ENCODE measurements around the gene NLRP11.

Gene NLRP11

DNA sequence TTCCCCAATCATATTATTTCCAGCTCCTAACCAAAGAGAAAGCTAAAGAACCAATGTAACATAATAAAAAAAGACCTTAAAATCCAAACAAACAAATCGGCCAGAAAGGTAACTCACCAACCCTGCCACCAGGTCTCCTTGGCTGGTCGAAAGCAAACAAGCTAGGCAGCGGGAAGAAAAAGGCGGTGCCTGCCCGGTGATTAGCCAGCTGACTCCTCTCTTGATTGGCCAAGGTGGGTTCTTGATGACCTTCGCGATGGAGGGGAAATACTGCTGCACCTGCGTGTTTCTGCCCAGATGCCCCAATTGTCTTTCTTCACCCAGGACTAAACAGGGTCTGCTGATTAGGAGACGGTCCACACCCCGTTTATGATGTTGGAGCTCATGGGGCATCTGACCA lies at the start of gene NLRP11:
Gene NLRP11 (minus strand): TSS at position 154 of the 400 bp plus-strand sequence. CDS start 13,825 bp downstream, outside the sequence.
- DNase-seq (ENCODE audit: low read depth): no peak

- no peak for DNase-seq (ENCODE audit: low read depth)
Measured at GRCh38 chr19:55877211-55877610, 45.4 kb upstream of the NLRP11 start.

GRCh38 chr19:55870736-55871135 lies 38.9 kb upstream of the NLRP11 start:
- DNase-seq (ENCODE audit: low read depth): no peak

DNA sequence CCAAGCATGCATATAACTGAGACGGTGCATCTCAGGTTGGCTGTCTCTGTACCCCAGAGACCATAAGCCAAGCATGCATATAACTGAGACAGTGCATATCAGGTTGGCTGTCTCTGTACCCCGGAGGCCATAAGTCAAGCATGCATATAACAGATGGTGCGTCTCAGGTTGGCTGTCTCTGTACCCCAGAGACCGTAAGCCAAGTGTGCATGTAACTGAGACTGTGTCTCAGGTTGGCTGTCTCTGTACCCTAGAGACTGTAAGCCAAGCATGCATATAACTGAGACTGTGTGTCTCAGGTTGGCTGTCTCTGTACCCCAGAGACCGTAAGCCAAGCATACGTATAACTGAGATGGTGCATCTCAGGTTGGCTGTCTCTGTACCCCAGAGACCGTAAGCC lies 35.3 kb upstream of the NLRP11 start:
- no peak for DNase-seq (ENCODE audit: low read depth)

GRCh38 chr19:55866521-55866920 lies 34.7 kb upstream of the NLRP11 start:
- DNase-seq (ENCODE audit: low read depth): no peak

DNA sequence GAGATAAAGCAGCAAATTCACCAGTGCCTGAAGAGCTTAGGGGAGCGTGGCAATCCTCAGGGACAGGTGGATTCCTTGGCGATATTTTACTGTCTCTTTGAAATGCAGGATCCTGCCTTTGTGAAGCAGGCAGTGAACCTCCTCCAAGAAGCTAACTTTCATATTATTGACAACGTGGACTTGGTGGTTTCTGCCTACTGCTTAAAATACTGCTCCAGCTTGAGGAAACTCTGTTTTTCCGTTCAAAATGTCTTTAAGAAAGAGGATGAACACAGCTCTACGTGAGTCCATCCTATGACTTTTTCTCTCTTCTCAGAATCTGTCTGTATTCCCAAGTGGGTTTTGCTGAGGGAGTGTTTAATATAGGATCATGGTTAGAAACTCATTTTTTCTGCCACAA lies 27.2 kb upstream of the NLRP11 start:
- DNase-seq (ENCODE audit: low read depth): no peak

GRCh38 chr19:55858401-55858800 lies 26.6 kb upstream of the NLRP11 start:
- DNase-seq (ENCODE audit: low read depth): no peak

DNA sequence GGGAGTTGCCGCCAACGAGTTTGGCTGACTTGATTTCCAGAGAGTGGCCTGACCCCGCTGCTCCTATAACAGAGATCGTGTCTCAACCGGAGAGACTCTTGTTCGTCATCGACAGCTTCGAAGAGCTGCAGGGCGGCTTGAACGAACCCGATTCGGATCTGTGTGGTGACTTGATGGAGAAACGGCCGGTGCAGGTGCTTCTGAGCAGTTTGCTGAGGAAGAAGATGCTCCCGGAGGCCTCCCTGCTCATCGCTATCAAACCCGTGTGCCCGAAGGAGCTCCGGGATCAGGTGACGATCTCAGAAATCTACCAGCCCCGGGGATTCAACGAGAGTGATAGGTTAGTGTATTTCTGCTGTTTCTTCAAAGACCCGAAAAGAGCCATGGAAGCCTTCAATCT lies 26.2 kb upstream of the NLRP11 start:
- DNase-seq (ENCODE audit: low read depth): no peak

DNA sequence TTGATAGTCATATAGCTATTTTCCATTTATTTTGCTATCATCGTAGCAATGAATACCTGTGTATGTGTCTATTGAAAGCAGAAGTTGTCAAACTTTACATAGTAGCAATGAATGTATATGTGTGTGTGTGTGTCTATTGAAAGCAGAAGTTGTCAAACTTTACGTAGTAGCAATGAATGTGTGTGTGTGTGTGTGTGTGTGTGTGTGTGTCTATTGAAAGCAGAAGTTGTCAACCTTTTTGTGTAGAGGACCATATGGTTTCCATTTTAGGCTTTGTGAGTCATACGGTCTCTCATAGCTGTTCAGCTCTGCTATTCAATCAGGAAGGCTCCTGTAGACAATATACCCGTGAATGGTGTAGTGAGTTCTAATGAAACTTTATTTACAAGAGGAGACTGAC lies 25.4 kb upstream of the NLRP11 start:
- no peak for DNase-seq (ENCODE audit: low read depth)

DNA sequence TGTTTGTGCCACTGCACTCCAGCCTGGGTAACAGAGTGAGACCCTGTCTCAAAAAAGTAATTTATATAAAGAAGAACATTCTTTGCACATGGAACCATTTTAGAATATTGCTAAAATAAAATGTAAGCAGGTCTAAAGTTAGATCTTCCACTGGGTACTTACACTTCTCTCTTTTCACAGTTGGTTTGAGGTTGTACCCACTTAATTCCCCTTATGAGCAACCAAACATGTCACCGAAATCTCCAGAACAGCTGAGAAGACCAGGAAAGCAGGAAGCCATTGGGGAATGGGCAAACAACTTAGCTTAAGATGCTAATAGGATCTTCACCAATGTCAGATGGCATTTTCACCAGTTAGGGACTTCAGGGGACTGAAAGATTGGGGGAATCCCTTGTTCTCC lies 23.4 kb upstream of the NLRP11 start:
- DNase-seq (ENCODE audit: low read depth): no peak

DNA sequence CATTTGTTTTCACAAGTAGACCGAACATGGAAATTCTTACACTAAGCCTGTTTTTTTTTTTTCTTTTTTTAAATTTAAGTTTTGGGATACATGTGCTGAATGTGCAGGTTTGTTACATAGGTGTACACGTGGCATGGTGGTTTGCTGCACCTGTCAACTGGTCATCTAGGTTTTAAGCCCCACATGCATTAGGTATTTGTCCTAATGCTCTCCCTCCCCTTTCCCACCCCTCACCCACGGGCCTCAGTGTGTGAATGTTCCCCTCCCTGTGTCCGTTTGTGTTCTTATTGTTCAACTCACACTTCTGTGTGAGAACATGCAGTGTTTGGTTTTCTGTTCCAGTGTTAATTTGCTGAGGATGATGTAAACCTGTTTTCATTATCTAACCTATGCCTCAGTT lies 7.1 kb upstream of the NLRP11 start:
- no peak for DNase-seq (ENCODE audit: low read depth)

DNA sequence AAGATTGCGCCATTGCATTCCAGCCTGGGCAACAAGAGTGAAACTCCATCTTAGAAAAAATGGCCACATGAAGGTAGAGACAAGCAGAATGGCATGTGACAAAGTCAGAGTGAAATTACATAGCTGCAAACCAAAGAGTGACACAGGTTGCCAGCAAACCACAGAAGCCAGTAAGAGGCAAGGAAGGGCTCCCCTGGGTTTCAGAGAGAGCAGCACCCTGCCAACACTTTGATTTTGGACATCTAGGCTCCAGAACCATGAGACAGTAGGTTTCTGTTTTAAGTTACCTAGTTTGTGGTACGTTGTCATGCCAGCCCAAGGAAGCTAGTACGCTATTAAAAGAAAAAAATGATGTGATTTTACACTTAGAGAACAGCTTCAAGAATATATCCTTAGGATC lies 6.5 kb upstream of the NLRP11 start:
- no peak for DNase-seq (ENCODE audit: low read depth)

- DNase-seq (ENCODE audit: low read depth): no peak
Measured at GRCh38 chr19:55836340-55836739, 4.5 kb upstream of the NLRP11 start, which contains the start of gene NLRP4. Gene NLRP4, plus strand, starts transcription at chr19:55836540. Its CDS starts 15,541 bp downstream, at chr19:55852081.

DNA sequence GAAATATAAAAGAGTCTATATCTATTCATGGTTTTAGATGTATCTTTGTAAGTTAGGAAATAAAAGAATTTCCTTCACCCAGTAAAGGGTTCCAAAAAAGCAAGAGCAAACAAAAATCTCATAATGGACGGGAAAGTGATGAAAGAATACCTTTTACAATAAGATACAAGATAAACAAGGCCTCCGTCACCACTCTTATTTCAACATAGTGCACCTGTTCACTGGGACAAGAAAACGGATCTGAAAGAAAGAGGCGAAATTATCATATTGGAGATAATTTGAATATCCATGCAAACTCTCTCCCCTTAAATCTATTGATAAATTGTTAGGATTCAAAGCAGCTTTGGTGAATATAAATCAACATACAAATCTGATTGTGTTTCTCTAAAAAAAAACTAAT lies 877 bp upstream of the NLRP11 start:
- DNase-seq (ENCODE audit: low read depth): no peak

GRCh38 chr19:55830656-55831055 lies 1.1 kb downstream of the NLRP11 start:
- DNase-seq (ENCODE audit: low read depth): no peak

- no peak for DNase-seq (ENCODE audit: low read depth)
Measured at GRCh38 chr19:55820037-55820436, 11.8 kb downstream of the NLRP11 start.

GRCh38 chr19:55813906-55814305 lies 17.9 kb downstream of the NLRP11 start:
- no peak for DNase-seq (ENCODE audit: low read depth)

GRCh38 chr19:55812449-55812848 lies 19.4 kb downstream of the NLRP11 start:
- DNase-seq (ENCODE audit: low read depth): no peak

GRCh38 chr19:55811340-55811739 lies 20.5 kb downstream of the NLRP11 start:
- no peak for DNase-seq (ENCODE audit: low read depth)

GRCh38 chr19:55809381-55810058 lies 22.3 kb downstream of the NLRP11 start:
- peak; percentile 8 for DNase-seq (ENCODE audit: low read depth)

- no peak for DNase-seq (ENCODE audit: low read depth)
Measured at GRCh38 chr19:55802281-55802680, 29.5 kb downstream of the NLRP11 start.

GRCh38 chr19:55801416-55801815 lies 30.4 kb downstream of the NLRP11 start:
- no peak for DNase-seq (ENCODE audit: low read depth)

GRCh38 chr19:55795021-55795420 lies 36.8 kb downstream of the NLRP11 start:
- no peak for DNase-seq (ENCODE audit: low read depth)

DNA sequence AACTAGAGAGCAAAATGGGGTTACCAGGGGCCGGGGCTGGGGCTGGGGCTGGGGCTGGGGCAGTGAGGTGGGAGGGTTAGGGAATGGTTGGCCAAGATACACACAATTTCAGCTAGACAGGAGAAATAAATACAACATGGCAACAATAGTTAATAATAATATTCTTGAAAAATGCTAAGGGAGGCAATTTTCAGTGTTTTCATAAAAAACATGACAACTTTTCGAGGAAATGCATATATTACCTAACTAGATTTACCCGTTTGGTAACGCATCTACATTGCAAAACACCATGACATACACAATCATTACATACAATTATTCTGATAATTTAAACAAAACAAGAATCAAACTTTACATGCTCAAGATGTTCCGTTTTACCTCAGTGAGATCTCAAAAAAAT lies 50.7 kb downstream of the NLRP11 start:
- no peak for DNase-seq (ENCODE audit: low read depth)

Data from HS-5 (cell line).